A673 (cell line): ENCODE results near the gene RAB27A.

ENCODE experiments used
- EZH2 ChIP-seq: fragments of 200-600 bp; sonication (generic); IDR thresholded peaks from 2 replicates; pipeline ENCODE4 v1.6.1; 2017; ENCODE audit warnings: borderline replicate concordance, low read depth, mild to moderate bottlenecking, mixed read lengths, antibody characterized with exemption, low read length; ENCODE audit not compliant: poor library complexity, severe bottlenecking
- TF ChIP-seq, protein P1 (sequence below): fragments of 300-800, 200-600 bp; sonication (generic); conservative IDR thresholded peaks from 2 replicates; pipeline ENCODE4 v1.5.1; 2017; ENCODE audit warnings: low read depth, mild to moderate bottlenecking, antibody characterized with exemption, low read length, moderate library complexity, mixed read lengths

- TF ChIP-seq, protein P1, sequence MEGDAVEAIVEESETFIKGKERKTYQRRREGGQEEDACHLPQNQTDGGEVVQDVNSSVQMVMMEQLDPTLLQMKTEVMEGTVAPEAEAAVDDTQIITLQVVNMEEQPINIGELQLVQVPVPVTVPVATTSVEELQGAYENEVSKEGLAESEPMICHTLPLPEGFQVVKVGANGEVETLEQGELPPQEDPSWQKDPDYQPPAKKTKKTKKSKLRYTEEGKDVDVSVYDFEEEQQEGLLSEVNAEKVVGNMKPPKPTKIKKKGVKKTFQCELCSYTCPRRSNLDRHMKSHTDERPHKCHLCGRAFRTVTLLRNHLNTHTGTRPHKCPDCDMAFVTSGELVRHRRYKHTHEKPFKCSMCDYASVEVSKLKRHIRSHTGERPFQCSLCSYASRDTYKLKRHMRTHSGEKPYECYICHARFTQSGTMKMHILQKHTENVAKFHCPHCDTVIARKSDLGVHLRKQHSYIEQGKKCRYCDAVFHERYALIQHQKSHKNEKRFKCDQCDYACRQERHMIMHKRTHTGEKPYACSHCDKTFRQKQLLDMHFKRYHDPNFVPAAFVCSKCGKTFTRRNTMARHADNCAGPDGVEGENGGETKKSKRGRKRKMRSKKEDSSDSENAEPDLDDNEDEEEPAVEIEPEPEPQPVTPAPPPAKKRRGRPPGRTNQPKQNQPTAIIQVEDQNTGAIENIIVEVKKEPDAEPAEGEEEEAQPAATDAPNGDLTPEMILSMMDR: no peak
- TF ChIP-seq EZH2: no peak
Measured at GRCh38 chr15:55197719-55198118, 91.9 kb downstream of the RAB27A start.
